Stimulated activated naive B cell treated with anti-CD40 and anti-IgM and Interleukin-4, amounts not matched to agents 10 μg/mL and 1 μg/mL and 100 μg/mL, for 72 hours (primary cell): ENCODE results near the gene RAI1.
A peak's percentile ranks its signal among the peaks of the same experiment; 100 is the strongest.
"Not testable (repeated sequence)": the region's sequence is repeated elsewhere in the genome, so short reads cannot be mapped to it uniquely, and the experiment has no call there.

ENCODE experiments used
- ATAC-seq, 2 donors: fragments of 150-1000 bp; cut with Tn5 transposase; replicated peaks; 2 replicates each; pipeline ENCODE4 v1.10.0; 2021; ENCODE audit warnings: moderate library complexity in 1 of 2
- DNase-seq: peaks from one replicate; pipeline ENCODE4 v3.0.0; 2021
- H3K27ac Mint-ChIP-seq: one replicate; pipeline ENCODE4 v1.8.0; 2022; ENCODE audit warnings: mild to moderate bottlenecking, mixed read lengths
- H3K27me3 Mint-ChIP-seq, 2 donors: one replicate each; pipeline ENCODE4 v1.8.0; 2022; ENCODE audit warnings: mixed read lengths in 2 of 2
- H3K36me3 Mint-ChIP-seq, 2 donors: one replicate each; pipeline ENCODE4 v1.8.0; 2022; ENCODE audit warnings: mixed read lengths in 2 of 2, mild to moderate bottlenecking in 1 of 2
- H3K4me1 Mint-ChIP-seq, 2 donors: one replicate each; pipeline ENCODE4 v1.8.0; 2022; ENCODE audit warnings: mixed read lengths in 2 of 2, mild to moderate bottlenecking in 1 of 2
- H3K4me3 Mint-ChIP-seq, 2 donors: one replicate each; pipeline ENCODE4 v1.8.0; 2022; ENCODE audit warnings: mild to moderate bottlenecking in 2 of 2, mixed read lengths in 2 of 2, moderate library complexity in 1 of 2
- H3K9me3 Mint-ChIP-seq, 2 donors: one replicate each; pipeline ENCODE4 v1.8.0; 2022; ENCODE audit warnings: mixed read lengths in 2 of 2, mild to moderate bottlenecking in 1 of 2

Gene RAI1

DNA sequence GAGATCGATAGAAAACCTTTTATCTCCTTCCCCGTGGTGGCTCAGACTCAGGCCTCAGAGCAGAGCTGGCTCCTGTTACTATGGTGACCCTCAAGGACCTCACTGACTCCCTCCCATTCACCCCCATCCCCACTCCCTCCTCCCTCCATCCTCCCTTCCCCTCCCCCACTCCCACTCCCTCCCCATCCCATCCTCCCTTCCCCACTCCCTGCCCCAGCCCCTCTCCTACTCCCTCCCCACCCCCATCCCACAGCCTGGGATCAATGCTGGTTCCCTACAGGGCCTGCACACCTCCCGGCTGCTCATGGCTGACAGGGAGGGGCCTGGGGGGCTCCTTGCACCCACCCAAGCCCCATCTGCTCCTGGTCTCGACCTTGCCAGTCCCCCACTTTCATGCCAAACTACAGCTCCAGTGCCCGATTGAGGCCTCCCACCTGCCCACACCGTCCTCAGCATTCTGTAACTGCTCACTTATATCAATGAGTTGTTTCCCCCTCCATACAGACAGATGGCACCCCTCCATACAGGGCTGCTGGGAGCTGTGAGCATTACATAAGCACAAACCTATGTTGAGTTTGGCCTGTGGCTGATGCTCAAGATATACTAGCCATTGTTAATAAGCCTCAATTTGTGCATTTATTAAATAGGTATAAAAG is 11.6 kb upstream of the RAI1 start:
- no peak for ATAC-seq
- Mint-ChIP-seq H3K36me3 (no peaks in the 10 kb centered on the region), H3K27ac (no peak overlapping the region)

DNA sequence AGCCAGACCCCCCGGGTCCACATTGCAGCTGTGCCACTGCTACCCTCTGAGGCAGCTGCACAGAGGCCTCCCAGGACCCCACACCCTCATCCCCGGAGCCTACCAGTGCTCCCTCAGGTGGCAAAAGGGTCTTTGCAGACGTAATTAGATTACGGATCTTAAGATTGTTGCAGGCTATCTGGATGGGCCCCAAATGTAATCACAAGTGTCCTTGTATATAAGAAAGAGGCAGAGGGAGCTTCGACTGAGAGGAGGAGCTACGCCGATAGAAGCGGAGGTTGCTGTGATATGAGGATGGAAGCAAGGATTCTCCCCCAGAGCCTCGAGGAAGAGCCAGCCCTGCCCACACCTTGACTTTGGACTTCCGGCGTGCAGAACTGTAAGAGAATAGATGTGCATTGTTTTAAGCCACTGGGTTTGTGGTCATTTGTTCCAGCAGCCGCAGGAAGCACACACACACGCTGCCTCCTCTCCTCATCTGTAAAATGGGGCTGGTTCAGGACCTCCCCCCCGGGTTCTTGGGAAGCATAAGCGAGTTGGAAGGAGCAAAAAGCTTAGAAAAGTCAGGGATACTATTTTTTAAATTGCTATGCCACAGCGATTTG is 10.5 kb upstream of the RAI1 start:
- ATAC-seq, result no peak
- no peaks in the 10 kb centered on the region for H3K36me3 Mint-ChIP-seq
- peaks cover 0 to 4% of the 10 kb centered on the region in 2 donors for H3K27me3 Mint-ChIP-seq
- H3K9me3 Mint-ChIP-seq, result no peaks in the 10 kb centered on the region
- peaks cover 4 to 8% of the 10 kb centered on the region in 2 donors for H3K4me1 Mint-ChIP-seq
- H3K4me3 Mint-ChIP-seq, result no peak overlapping the region
- H3K27ac Mint-ChIP-seq, result no peak overlapping the region
- no peak for DNase-seq

More for the DNA sequence above, 11.6 kb upstream of the RAI1 start:
- Mint-ChIP-seq H3K9me3 (no peaks in the 10 kb centered on the region), H3K4me3 (no peak overlapping the region), H3K4me1 (peaks cover 5 to 6% of the 10 kb centered on the region in 2 donors), H3K27me3 (peaks cover 0 to 4% of the 10 kb centered on the region in 2 donors)
- no peak for DNase-seq

DNA sequence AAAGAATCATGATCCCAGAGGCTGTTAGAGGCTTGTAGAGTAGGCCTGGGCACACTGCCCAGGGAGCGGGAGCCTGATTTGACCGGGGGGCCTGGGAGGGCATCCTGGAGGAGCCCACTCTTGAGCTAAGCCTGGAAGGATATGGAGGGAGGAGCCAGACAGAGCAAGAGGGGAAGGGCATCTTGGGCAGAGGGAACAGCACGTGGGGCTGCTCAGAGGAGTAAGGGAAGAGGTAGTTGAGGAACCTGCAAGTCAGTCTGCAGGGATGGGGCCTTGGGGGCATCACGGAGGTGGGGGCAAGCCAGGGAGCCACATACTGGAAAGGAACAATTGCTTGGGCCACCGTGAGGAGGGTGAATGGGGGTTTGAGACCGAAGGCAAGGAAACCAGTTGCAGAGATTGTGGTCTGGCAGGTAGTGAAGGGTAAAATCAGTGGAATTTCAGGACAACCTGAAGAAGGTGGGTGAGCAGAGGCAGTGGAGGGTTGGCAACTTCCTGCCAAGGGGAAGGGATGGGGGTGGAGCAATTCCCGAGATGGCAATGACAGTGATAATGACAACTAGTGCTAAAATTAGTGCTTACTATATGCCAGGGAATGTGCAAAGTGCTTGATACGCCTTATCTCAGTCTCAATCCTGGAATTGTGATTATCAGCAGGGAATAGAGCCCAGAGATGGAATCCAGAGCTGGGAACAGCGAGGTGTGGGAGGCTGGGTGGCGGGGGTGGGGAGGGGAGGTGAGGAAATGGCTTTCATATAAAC is 9.7 kb upstream of the RAI1 start:
- Mint-ChIP-seq H3K9me3 (no peaks in the 10 kb centered on the region), H3K27ac (no peak overlapping the region), H3K36me3 (no peaks in the 10 kb centered on the region), H3K27me3 (peaks cover 0 to 4% of the 10 kb centered on the region in 2 donors), H3K4me1 (peaks cover 11 to 15% of the 10 kb centered on the region in 2 donors), H3K4me3 (no peak overlapping the region)
- DNase-seq (no peak), ATAC-seq (no peak)

DNA sequence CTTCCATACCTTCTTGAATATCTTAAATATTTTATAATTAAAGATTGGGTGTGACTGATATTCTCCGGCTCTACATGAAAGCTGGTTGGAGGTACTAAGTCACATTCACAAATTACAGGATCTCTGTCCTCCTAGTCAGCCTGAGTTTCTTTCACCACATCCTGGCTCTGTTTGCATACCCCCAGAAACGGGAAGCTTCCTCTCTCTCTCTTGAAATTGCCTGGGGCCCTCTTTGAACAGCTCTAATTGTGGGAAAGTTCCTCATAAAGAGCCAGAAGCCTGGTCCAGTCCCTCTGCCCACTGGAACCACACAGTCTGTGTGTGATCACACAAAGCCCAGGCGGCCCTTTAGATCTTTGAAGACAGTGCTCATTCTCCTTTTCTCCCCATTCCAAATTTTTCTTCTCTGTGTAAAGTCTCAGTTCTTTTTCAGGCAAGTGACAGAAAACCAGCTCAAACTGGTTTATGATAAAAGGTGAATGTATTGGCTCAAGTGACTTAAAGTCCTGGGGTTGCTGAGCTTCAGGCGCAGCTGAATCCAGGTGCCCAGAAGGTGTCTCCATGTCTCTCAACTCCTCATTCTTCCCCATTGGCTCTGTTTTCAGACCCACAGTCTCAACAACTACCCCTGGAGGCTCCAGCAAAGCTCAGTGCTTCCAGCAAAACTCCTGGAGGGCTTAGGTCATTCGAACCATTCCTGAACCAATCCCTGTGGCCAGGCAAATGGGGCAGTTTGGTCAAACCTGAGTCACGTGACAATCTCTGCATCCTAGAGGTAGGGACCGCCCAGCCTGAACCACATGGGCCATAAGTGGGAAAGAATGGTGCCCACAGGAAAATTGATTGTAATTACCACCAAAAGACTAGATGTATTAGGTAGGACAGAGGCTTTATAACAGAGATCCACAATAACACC is 8.5 kb upstream of the RAI1 start:
- ATAC-seq (peak in 1 of 2 donors; percentile 52), DNase-seq (no peak)
- Mint-ChIP-seq H3K27me3 (peaks cover 0 to 4% of the 10 kb centered on the region in 2 donors), H3K9me3 (no peaks in the 10 kb centered on the region), H3K4me3 (no peak overlapping the region), H3K36me3 (no peaks in the 10 kb centered on the region), H3K4me1 (peaks cover 11 to 17% of the 10 kb centered on the region in 2 donors), H3K27ac (no peak overlapping the region)

DNA sequence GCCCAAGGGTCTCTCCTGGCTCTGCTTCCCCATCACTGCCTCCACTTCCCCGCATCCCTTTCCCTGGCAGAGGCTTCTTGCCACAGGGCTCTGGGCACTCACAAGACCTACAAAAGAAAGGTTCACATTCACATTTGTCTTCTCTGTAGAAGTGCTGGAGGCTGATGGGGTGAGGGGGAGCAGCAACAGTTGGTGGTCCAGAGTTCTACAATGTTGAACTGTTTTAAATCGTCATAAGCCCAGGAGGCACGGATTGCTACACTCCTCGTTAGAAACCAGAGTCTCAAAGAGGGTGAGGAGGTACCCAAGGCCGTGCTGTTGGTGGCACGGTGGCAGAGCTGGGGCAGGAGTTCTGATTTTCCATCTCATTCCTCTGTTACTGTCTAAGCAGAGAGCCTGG is 5.8 kb upstream of the RAI1 start:
- no peaks in the 10 kb centered on the region for H3K9me3 Mint-ChIP-seq
- no peak for DNase-seq
- H3K4me1 Mint-ChIP-seq, result peaks cover 11 to 17% of the 10 kb centered on the region in 2 donors
- peaks cover 4 to 5% of the 10 kb centered on the region in 2 donors for H3K27me3 Mint-ChIP-seq
- no peak overlapping the region for H3K4me3 Mint-ChIP-seq
- no peaks in the 10 kb centered on the region for H3K36me3 Mint-ChIP-seq
- no peak for ATAC-seq
- no peak overlapping the region for H3K27ac Mint-ChIP-seq

DNA sequence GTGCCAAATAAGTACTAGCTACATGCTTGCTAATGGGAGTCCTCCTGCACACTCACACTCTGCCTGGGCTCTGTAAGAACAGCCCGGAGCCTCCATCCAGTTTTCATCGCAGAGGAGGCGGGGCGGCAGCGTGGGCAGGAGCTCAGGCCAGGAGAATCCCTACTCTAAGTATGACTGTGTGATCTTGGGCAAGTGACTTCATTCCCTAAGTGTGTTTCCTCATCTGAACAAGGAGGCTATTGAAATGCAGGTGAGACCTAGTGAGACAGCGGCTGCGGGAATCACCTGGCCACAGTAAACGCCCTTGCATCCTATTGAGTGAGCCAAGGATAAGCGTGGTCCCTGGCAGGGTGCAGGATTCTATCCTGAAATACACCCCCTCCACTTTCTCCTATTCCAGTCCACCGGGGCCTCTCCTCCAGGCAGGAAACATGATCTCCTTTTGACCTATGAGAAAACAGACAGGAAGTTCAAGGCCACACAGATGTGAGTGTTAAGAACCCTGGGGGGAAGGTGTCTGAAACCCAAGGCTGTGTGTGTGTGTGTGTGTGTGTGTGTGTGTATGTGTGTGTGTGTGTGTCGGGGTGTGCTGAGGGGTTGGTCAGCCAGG is 5.2 kb upstream of the RAI1 start:
- Mint-ChIP-seq H3K36me3 (no peaks in the 10 kb centered on the region), H3K27ac (peak overlapping the region; percentile 43), H3K4me3 (no peak overlapping the region), H3K27me3 (peaks cover 4 to 5% of the 10 kb centered on the region in 2 donors), H3K9me3 (no peaks in the 10 kb centered on the region), H3K4me1 (peaks cover 14 to 22% of the 10 kb centered on the region in 2 donors)
- DNase-seq (no peak), ATAC-seq (peak; percentile 24 to 25)

DNA sequence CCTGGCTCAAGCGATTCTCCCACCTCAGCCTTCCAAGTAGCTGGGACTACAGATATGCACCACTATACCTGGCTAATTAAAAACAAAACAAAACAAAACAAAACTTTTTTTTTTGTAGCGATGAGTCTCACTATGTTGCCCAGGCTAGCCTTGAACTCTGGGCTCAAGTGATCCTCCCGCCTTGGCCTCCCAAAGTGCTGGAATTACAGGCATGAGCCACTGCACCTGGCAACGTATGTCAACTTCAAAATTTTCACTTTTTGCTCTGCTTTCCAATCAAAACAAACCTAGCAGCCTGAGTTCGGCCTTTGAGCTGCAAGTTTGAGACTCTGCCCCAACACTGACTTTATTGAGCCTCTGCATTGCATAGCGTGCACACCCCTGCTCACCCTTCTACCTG is 4.5 kb upstream of the RAI1 start:
- Mint-ChIP-seq H3K36me3 (no peaks in the 10 kb centered on the region), H3K4me3 (no peak overlapping the region), H3K4me1 (peaks cover 14 to 22% of the 10 kb centered on the region in 2 donors), H3K9me3 (no peaks in the 10 kb centered on the region), H3K27me3 (peaks cover 0 to 5% of the 10 kb centered on the region in 2 donors), H3K27ac (peak overlapping the region; percentile 14)
- DNase-seq (no peak), ATAC-seq (no peak)

DNA sequence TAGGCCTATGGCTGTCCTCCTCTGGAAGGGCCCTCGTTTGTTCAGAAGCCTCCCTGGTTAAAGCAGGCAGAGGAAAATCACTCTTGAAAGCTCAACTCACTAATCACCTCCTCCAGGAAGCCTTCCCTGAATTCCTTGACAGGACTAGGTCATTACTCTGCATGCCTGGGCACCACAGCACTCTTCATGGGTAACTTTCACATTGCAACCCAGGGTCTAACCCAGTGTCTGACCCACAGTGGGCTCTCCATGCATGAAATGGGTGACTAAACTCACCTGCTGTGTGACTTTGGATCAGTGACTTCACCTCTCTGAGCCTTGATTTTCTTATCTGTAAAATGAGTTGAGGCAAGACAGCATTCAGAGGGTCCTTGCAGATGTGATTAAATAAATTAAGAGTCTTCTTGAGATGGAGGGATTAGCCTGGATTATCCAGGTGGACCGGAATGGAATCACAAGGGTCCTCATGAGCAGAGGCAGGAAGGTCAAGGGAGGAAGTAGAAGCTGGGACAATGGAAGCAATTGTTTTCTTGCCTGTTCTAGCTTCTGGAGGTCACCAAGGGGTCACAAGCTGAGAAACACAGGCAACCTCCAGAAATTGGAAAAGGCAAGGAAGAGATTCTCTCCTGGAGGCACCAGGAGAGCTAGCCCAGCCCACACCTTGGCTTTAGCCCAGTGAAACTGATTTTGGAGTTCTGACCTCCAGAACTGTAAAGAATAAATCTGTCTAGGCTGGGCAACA is 3.8 kb upstream of the RAI1 start:
- no peak for ATAC-seq
- Mint-ChIP-seq H3K9me3 (no peaks in the 10 kb centered on the region), H3K27ac (no peak overlapping the region), H3K4me3 (no peak overlapping the region), H3K27me3 (peaks cover 0 to 5% of the 10 kb centered on the region in 2 donors), H3K36me3 (no peaks in the 10 kb centered on the region), H3K4me1 (peaks cover 14 to 20% of the 10 kb centered on the region in 2 donors)
- no peak for DNase-seq

DNA sequence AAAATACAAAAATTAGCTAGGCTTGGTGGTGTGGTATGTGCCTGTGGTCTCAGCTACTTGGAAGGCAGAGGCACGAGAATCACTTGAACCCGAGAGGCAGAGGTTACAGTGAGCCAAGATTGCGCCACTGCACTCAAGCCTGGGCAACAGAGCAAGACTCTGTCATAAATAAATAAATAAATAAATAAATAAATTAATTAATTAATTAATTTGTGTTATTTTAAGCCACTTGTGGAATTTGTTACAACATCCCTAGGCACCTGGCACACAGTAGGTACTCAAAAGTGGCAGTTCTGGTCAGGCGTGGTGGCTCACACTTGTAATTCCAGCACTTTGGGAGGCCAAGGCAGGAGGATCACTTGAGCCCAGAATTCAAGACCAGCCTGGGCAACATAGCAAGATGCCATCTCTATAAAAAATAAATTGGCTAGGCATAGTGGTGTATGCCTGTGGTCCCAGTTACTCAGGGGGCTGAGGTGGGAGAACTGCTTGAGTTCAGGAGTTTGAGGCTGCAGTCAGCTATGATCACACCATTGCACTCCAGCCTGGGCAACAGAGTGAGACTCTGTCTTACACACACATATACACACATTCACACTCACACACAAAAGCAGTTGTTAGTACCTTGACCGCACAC is 3.1 kb upstream of the RAI1 start:
- not testable (repeated sequence) for DNase-seq, ATAC-seq, H3K27ac Mint-ChIP-seq, H3K9me3 Mint-ChIP-seq, H3K4me3 Mint-ChIP-seq, H3K36me3 Mint-ChIP-seq, H3K27me3 Mint-ChIP-seq
- peaks cover 11 to 18% of the 10 kb centered on the region in 2 donors for H3K4me1 Mint-ChIP-seq

DNA sequence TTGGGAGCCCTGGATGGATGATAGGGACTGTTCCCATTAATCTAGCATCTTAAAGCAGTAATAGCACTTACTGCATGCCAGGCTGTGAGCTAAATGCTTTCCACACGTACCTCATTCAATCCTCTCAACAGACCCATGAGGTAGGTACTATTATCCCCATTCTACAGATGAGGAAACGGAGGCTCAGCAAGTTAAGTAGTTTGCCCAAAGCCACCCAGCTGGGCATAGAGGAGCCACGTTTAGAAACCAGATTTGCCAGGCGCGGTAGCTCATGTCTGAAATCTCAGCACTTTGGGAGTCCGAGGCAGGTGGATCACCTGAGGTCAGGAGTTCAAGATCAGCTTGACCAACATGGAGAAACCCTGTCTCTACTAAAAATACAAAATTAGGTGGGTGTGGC is 2.0 kb upstream of the RAI1 start:
- no peaks in the 10 kb centered on the region for H3K36me3 Mint-ChIP-seq
- no peak overlapping the region for H3K27ac Mint-ChIP-seq
- no peaks in the 10 kb centered on the region for H3K9me3 Mint-ChIP-seq
- peaks cover 16 to 29% of the 10 kb centered on the region in 2 donors for H3K4me1 Mint-ChIP-seq
- no peak for ATAC-seq
- H3K27me3 Mint-ChIP-seq, result peaks cover 0 to 5% of the 10 kb centered on the region in 2 donors
- no peak for DNase-seq
- H3K4me3 Mint-ChIP-seq, result no peak overlapping the region

DNA sequence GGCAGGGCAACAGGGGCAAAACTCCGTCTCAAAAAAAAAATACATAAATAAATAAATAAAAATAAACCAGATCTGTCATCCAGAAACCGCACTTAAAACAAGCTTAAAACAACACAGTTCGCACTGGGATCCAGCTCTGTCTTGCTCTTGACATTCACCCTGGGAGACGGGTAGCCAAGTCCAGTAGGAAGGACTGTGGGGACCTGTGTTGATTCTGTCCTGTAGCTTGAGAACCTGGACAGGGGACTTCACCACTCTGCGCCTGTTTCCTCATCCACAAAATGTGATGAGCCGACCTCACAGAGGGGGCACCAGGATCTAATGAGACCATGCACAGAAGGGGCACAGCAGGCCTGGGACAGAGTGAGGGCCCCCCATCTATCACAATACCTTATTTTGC is 1.5 kb upstream of the RAI1 start:
- peaks cover 0 to 5% of the 10 kb centered on the region in 2 donors for H3K27me3 Mint-ChIP-seq
- H3K4me3 Mint-ChIP-seq, result no peak overlapping the region
- DNase-seq (no peak), ATAC-seq (no peak)
- no peak overlapping the region for H3K27ac Mint-ChIP-seq
- peaks cover 0 to 2% of the 10 kb centered on the region in 2 donors for H3K36me3 Mint-ChIP-seq
- H3K9me3 Mint-ChIP-seq, result no peaks in the 10 kb centered on the region
- peaks cover 18 to 33% of the 10 kb centered on the region in 2 donors for H3K4me1 Mint-ChIP-seq

DNA sequence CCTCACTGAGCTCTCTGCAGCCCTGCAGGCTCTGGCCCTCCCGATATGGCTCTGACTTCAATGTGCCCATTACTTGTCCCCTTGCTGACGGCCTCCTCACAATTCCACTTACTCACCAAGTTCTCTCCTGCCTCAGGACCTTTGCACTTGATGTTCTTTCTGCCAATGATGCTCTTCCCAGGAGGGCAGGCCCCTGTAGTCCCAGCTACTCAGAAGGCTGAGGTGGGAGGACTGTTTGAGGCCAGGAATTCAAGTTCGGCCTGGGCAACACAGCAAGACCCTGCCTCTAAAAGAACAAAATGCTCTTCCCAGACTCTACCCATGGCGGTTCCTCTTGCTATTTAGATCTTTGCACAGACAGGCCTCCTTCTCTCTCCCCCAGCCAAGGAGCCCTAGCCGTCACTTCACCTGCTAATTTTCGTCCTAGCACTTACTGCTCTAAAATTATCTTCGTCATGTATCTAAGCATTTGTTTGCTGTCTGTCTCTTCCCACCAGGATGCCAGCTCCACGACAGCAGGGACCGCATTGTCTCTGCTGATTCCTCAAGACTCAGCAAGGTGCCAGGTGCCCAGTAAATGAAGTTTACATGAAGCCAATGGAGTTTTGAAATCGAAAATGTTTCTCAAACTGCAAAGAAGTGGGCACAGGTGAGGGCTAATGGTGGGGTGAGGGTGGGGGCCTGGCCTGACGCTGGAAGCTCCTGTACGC is 626 bp upstream of the RAI1 start:
- DNase-seq, result no peak
- no peak overlapping the region for H3K27ac Mint-ChIP-seq
- peaks cover 24 to 42% of the 10 kb centered on the region in 2 donors for H3K4me1 Mint-ChIP-seq
- no peaks in the 10 kb centered on the region for H3K9me3 Mint-ChIP-seq
- no peak for ATAC-seq
- H3K36me3 Mint-ChIP-seq, result peaks cover under 1 to 3% of the 10 kb centered on the region in 2 donors
- H3K27me3 Mint-ChIP-seq, result peaks cover 0 to 5% of the 10 kb centered on the region in 2 donors
- peak overlapping the region; percentile 5 to 13 for H3K4me3 Mint-ChIP-seq
